ENCODE measurements around the gene GPM6B.

Gene GPM6B, protein sequence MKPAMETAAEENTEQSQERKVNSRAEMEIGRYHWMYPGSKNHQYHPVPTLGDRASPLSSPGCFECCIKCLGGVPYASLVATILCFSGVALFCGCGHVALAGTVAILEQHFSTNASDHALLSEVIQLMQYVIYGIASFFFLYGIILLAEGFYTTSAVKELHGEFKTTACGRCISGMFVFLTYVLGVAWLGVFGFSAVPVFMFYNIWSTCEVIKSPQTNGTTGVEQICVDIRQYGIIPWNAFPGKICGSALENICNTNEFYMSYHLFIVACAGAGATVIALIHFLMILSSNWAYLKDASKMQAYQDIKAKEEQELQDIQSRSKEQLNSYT

DNA sequence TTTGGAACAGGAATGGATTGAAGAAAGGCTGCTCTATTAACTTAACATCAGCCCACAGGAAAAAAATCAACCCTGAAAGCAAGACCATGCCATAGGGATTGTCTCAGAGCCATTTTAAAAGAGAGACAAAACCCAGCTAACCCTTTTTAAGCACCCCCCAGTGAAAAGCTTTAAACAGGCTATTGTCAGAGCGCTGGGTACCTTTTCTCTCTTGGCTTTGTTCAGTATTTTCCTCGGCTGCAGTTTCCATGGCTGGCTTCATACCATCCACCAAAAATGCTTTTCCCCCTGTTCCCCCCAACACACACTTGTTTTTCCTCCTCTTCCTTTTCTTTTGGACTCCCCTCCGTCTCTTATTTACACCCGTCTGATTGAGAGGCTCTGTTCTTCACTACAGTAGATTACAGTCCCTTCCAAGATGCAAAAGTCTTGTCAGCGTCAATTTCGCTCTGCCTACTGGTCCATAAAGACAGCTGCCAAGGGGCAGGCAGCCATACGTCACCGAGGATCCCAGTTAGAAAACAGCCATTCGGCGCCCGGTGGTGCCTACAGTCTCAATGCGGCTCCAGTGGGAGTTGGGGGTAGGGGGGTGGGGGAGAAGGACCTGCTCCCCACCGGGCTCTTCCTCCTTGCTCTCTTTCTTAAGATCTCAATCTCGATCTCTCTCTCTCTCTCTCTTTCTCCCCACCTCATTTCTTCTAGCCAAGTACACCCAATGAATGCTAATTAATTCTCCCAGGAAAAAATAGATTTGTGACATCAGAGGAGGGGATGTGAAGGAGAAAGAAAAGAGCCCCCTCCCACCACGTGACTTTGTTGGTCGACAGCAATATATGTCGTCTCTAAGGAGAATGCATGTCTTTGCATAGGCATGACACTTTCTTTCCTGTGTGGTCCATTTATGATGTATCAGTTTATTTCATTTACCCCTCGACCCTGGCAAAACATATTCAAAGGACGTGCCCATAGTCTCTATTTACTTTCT lies at the start of gene GPM6B:
Gene GPM6B, minus strand, starts transcription at position 451 of the 985 bp plus-strand sequence. Its CDS starts 189 bp downstream, at position 262.
- no peak for DNase-seq (ENCODE audit: low read depth)

DNA sequence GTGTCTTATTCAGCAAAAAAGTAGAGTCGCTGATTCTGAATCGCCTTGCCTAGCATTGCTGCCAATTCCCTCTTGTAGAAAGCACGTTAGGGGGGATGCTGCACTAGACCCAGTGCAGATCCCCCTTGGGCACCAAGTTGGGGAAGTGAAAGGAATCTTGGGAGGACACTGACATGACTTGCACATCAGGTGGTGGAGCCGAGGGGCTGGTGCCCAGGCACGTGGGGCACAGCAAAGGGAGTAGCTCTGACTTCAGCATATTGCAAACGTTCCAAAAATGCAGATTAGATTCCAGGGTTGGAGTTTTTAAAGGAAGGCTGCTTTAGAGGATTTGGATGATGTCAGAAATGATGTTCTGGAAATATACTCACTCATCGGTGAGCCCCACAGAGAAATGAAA lies 47.4 kb upstream of the GPM6B start:
- DNase-seq (ENCODE audit: low read depth) = no peak

GRCh38 chrX:13863324-13863723 lies 46.4 kb upstream of the GPM6B start:
- DNase-seq (ENCODE audit: low read depth) = no peak

DNA sequence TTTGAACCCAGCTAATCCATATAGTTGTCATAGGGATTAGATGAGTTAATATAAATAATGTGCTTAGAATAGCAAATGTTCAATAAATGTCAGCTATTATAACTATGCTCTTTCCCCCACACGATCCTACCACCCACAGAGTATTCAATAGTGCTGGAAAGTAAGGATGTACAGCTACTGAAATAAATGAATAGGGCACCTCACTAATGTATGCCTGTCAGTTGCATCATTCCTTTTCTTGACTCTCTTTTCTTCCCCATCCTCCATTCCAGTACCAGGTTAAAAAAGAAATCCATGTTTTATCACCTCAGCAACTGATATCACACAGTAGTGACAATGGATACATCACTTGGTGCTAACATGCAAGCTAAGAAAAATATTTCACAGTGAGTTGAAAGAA lies 42.8 kb upstream of the GPM6B start:
- DNase-seq (ENCODE audit: low read depth) = no peak

DNA sequence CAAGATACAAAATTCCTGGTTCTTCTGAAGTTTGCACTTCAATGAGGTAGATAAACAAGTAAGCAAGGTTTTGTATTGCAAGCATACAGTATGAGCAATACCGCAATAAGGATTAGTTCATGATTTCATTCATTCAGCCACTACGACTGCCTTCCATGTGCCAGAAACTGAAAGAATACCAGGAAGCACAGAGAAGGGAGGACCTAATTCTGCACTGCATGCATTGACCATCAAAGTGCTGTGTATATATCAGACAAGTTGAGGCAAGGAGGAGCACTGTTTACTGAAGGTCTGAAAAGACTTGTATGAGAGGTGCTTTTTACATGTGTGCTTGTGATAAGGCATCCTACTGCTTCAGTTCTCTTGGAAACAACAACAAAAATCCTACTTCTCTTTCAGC lies 40.9 kb upstream of the GPM6B start:
- no peak for DNase-seq (ENCODE audit: low read depth)

DNA sequence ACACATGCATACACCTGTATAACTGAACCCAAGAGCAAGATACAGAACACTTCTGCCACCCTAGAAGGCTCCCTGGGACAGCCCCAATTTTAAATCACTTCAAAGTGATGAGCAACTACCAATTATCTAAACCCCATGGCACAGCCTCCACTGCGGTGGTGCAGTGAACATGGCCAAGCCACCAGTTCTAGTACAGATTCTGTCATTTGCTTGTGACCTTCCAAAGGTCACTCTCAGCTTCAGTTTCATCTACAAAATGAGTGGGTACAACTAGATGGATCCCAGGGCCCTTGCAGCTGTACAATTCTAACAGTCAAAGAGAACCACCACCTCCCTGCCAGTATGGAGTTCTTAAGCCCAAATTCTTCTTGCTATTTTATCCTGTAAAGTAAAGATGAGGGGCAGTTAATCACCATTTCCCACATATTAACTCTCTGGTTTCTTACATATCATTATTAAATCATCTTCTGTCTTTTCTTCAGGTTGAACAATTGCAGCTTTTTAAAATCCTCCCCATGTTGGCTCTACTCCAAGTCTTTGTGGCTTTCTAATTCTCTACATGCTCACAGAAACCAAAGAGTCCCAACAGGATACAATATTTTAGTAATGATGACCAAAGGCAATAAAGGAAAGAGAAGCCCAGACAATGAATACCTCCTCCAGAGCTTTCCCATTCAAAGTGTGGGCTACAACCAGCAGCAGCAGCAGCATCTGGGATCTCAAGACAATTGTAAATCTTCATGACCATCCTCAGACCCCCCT lies 39.0 kb upstream of the GPM6B start:
- no peak for DNase-seq (ENCODE audit: low read depth)

DNA sequence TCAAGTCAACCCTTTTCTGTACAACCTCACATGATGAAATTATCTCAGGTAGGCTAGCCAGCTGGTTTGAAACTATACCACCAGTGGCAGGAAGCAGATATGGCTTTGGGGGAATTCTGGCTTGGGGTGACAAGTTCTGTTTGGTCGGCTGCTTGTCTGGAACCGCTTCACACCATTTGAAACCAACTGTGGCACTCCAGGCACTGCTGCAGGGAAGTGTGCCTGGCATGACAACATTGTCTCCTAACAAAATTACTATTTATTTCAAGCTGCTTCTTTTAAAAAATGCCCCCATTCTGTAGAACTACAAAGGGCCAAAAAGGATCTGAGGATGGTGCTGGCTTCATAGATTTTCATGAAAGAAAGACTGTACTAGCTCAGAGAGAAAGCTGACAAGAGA lies 37.1 kb upstream of the GPM6B start:
- no peak for DNase-seq (ENCODE audit: low read depth)

DNA sequence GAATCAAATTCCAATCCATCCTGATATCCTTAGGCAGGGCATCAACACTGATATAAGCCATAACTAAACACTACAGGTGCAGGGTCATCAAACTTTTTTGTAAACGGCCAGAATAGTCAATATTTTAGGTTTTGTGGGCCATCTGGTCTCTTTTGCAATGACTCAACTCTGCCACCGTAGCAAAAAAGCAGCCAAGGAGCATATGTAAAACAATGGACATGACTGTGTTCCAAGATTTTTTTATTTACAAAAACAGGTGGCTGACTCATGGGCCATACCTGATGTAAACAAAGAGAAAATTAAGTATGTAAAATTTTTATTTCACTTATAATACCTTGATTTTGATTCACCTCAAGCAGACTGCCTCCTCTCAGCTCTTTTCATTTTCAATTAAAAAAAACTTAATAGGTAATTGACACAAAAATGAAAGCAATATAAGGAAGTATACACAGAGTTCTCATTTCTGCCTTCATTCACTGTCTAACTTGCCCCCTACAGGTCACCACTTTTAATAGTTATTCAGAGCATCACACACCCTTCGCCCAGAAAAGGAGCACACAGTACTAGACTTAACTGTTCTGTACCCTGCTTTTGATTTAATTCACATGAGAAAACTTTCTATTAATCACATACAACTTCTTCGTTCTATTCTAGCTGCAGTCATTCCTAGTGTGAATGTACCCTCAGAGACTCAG lies 35.3 kb upstream of the GPM6B start:
- no peak for DNase-seq (ENCODE audit: low read depth)

DNA sequence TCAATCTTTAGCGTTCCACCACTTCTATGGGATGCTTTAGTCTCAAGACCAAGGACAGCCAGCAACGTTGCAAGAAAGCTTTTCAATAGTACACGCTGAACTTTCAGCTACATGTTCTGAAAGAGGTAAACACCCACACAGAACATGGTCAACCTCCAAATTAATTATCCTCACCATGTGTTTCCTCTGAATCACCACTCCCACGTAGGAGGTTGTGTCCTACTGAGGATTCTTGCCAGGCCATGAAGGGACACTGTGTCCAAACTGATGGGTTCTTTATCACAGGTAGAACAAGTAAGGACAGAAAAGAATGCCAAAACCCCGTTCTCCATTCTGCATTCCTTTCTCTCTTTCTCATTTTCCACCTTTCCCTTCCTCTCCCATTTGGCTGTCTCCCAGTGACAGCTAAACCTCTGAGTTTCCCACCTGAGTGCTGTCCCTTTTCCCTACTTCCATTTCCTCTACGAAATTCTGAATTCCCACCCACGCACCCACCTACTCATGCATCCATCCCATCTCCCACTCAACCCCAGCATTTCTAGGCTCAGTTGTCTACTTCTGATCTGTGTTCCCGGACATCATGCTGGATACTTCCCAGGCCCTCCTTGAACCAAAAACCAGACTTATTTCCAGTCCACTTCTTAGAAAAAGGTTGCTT lies 29.0 kb upstream of the GPM6B start:
- DNase-seq (ENCODE audit: low read depth) = no peak

DNA sequence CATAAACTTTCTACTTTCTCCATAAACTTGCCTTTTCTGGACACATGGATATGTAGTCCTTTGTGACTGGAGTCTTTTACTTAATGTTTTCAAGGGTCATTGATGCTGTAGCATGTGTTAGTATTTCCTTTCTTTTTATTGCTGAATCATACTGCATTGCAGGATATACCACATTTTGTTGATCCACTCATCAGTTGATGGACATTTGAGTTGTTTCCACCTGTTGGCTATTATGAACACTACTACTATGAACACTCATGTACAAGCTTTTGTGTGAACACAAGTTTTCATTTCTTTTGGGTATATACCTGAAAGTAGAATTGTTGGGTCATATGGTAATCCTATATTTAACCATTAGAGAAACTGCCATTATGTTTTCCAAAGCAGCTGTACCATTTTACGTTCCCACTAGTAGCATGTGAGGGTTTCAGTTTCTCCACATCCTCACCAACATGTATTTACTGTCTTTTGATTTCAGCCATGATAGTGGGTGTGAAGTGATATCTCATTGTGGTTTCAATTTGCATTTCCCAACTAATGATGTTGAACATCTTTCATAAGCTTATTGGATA lies 26.3 kb upstream of the GPM6B start:
- no peak for DNase-seq (ENCODE audit: low read depth)

DNA sequence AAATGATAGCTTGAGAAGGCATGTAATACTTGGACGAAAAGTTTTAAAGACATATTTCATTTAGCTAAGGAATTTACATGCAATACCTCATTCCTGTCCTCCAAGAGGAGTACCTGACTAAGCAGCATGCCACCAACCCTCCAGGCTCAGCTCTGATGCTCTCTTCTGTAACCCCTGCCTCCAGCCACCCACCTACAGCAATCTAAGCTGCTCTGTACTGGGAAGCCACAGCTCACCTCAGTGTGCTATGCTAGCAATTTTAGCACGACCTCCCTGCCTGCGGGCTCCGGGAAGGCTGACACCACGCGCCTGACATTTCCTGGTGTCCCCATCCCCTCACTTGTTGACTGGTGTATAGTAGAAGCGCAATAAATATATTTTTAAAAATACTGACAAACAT lies 23.2 kb upstream of the GPM6B start:
- DNase-seq (ENCODE audit: low read depth) = no peak

DNA sequence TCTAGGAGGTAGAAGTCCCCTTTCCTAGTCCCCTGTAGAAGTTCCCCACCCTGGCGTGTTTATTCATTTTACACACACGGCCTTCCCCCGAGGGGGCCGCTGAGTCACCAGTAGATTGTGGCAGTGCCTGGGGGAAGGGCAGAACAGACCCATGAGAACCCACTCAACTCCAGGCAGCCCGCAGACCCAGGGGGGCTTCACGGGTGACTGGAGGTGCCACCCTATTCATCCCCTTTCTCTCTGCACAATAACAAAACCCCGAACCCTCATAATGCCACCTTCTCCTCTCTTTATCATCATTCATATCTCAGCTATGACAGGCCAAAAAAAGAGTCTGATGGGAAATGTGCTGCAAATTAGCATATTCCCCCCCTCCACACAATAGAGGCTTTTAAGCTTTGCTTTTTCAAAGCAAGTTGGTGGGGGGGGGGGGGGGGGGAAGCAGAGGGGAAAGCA lies 20.4 kb upstream of the GPM6B start:
- no peak for DNase-seq (ENCODE audit: low read depth)

DNA sequence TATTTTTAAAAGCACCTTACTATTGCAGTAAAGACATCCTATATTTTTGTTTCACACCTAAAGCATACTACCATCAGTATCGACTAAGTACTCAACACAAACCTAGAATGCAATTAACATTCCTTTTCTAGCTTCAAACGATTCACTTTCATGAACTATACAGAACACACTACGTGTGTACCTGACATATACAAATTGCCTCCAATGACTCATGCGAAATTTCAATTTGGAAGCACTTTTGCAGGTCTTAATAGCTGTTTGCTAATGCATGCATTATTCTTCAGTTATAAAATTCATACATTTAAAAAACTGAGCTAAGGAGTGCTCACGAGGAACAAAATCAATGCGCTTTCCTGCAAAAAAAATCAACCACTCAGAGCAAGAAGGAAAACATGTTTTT lies 19.7 kb upstream of the GPM6B start:
- no peak for DNase-seq (ENCODE audit: low read depth)

GRCh38 chrX:13835825-13836224 lies 18.9 kb upstream of the GPM6B start:
- no peak for DNase-seq (ENCODE audit: low read depth)

DNA sequence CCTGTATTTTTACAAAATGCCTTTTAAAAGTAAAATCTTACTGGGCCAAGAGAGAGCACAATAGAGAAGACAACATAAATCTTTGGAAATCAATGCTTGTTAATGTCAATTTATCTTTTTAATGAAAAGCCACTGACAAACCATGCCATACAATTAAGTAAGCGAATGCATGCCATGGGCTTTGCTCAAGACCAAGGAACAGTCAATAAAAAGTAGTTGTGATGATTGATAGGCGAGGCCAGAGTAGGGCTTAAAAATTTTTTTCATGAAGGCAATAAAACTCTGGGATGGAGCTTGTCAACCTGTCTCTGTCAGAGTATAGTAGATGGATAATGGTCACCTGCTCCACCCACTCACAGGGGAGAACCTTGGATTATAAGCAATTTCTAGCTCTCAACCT lies 17.5 kb upstream of the GPM6B start:
- no peak for DNase-seq (ENCODE audit: low read depth)

- no peak for DNase-seq (ENCODE audit: low read depth)
Measured at GRCh38 chrX:13829983-13830382, 13.1 kb upstream of the GPM6B start.

- DNase-seq (ENCODE audit: low read depth) = no peak
Measured at GRCh38 chrX:13828392-13828791, 11.5 kb upstream of the GPM6B start.

GRCh38 chrX:13827298-13828090 lies 10.6 kb upstream of the GPM6B start:
- no peak for DNase-seq (ENCODE audit: low read depth)

DNA sequence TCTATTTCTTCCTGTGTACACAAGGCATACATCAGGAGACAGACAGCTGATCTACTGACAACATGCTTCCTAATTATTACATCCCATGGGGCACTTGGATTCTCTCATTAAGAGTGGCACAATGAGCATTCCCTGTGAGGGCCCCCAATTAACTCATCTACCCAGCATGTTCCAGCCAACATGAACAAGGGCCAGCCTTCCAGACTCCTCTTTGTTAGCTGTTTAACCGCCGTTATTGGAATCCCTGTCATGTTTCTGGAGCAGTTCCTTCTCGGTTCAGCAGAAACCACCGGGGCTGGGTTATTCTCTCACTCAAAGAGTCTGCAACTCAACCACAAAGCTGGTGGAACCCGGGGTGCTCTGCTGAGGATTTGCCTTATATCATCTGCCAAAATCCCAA lies 9.9 kb upstream of the GPM6B start:
- DNase-seq (ENCODE audit: low read depth) = no peak

GRCh38 chrX:13825178-13825762 lies 8.4 kb upstream of the GPM6B start:
- DNase-seq (ENCODE audit: low read depth) = no peak

Data from HS-27A (cell line).